GM12892 (cell line): ENCODE data around the gene ST8SIA5.

Source experiments
- DNase-seq: peaks from one replicate; pipeline ENCODE4 v3.0.0; 2011; ENCODE audit not compliant: insufficient read length
- FAIRE-seq: peaks from 2 replicates; lab custom pipeline; 2011; peaks lifted over from hg19 to GRCh38; lab: Jason Lieb, UNC
- POLR2A ChIP-seq: IDR thresholded peaks from 2 replicates; pipeline ENCODE4 v1.6.1; 2011; ENCODE audit warnings: low read depth, low read length, control low read depth
- POLR2AphosphoS5 ChIP-seq: IDR thresholded peaks from 2 replicates; pipeline ENCODE4 v1.6.1; 2011; ENCODE audit warnings: low read depth, low read length, control low read depth
- TAF1 ChIP-seq: IDR thresholded peaks from 2 replicates; pipeline ENCODE4 v1.6.1; 2011; ENCODE audit warnings: low read depth, mild to moderate bottlenecking, control low read depth, low read length, borderline replicate concordance

ST8SIA5 gene

DNA sequence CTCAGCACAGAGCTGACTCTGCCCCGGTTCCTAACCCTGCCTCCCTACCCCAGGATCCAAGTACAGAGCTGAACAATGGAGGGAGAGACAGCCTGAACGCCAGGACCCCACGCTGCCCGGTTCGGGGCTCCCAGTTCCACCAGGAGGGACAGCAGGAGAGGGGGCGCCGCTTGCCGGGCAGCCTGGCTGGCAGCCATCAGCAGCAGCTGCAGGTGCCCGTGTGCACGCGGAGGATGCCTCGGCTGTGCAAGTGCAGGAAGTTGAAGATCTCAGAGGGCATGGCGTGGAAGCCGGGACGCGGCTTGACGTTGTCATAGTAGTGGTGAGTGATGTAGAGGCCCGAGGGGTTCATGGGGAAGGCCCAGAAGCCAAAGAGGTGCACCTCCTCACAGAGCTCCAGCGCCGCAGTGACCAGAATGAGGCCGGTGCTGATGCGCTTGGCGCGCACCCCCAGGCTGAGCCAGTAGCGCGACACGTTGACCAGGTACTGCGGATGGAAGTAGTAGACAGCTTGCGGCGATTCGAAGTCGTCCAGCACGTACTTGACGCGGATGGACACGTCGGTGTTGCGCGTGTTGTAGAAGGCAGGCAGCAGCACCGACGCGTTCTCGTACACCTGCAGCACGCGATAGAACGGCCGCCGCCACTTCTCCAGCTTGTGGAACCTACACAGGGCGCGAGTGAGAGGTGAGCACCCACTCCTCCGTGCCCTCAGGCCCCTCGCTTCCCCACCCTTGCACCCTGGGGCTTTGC lies 76.8 kb downstream of the ST8SIA5 start:
- DNase-seq (no peak), FAIRE-seq (no peak)
- TF ChIP-seq TAF1 (no peak), POLR2AphosphoS5 (no peak), POLR2A (no peak)

DNA sequence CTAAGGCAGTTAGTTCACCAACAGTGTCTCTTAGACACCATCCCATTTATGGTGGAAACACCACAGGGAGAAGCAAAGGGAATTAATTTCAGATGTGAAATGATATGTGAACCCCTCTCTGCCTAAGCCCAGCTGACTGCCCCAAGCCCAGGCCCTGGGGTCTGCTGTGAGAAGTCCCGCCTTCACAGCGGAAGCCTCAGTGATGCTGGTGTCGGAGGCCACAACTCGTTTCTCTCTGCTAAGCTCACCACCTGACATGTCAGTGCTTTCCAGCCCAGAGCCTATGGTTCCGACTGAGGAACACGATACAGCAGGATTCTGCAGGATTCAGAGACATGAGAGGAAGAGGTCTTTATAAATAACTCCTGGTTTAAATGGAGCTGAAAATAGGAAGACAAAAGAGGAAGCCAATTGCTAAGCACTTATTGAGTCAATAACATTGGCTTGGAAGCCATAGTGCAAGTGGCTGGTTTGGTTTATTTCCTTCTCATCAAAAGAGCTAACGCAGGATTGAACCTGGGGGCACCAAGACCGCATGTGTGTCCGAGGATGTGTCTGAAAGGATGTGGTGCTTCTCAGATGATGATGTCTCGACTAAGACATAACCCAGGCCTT lies 78.0 kb downstream of the ST8SIA5 start:
- FAIRE-seq (no peak), DNase-seq (no peak)
- TF ChIP-seq POLR2AphosphoS5 (no peak), POLR2A (no peak), TAF1 (no peak)

DNA sequence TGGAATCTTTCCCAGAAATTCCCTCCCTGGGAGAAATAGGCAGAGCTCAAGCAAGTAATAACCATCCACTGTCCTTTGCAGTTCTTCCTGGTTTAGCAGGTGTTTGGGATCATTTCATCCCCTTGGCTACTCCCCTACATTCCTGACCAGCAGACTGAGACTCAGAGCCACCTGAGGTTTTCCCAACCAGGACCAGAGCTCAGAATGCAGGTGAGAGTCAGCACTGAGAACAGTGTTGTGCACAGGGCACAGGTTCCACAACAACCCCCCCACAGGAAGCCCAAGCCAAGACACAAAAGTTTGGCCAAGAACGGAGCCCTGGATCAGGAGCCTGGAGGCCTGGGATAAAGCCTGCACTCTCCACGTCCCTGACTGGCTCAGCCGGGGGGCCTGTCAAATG lies 78.8 kb downstream of the ST8SIA5 start:
- FAIRE-seq (no peak), DNase-seq (no peak)
- no peak for TF ChIP-seq POLR2A
- TF ChIP-seq TAF1: no peak
- no peak for TF ChIP-seq POLR2AphosphoS5

DNA sequence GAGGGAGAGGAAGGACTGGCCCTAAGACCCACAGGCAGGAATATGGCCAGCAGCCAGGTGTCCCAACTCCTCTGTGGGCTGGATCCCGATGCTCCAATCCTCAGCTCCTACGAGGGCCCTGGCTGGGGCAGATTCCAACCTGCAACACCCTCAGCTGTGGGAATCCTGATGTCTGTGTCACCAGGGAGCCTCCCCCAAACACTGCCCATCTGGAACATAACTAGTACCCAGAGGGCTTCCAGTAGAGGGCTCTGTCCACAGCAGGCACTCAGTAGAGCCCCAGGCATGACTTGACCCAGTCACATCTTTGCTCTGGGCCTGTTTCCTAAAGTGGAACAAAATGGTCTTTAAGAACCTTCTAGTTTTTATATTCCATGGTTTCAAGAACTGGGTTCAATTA lies 79.2 kb downstream of the ST8SIA5 start:
- FAIRE-seq (no peak), DNase-seq (no peak)
- TF ChIP-seq POLR2A (no peak), POLR2AphosphoS5 (no peak), TAF1 (no peak)

DNA sequence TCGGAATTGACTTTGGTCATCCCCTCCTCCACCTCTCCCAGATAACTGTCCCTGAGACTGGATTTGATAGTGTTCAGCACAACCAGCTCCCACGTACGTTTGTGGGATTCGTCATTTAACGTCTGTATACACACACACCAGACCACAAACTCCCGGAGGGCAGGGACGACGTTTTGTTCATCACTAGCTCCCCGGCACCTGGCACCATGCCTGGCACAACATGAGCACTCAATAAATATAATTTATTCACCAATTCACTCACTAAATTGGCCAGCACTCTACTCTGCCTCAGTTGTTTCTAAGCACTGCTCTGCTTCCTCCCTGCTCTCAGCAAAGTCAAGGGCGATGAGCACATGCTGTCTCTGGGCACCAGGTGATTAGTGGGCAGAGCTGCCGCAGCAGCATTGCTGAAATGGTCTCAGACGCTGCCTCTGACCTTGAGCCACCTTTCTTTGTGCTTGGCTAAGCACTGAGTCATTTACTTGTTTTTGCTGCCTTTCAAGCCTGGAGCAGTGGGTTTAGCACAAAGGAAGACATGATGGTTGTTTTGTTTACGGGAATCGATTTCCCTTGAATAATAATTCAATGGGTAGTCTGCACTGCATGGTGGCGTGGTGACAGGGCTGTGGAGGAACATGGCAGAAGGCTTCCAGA lies 80.5 kb downstream of the ST8SIA5 start:
- no peak for TF ChIP-seq POLR2A
- DNase-seq (no peak), FAIRE-seq (no peak)

DNA sequence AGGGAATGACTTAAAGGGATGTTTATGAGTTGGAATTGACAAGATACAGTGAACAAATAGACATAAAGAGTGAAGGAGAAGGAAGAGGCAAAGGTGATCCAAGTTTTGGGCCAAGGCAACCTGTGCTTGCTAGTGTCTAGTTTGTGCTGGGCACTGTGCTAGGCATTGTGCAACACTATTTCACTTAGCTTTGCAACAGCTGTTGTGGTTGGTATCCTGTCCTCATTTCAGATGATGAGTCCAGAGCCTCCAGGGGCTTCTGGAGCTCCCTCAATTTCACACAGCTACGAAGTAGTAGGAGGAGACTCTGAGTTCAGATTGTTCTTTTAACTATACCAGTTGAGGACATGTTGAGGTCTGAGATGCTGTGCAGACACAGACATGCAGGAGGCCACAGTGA lies 81.7 kb downstream of the ST8SIA5 start:
- DNase-seq (no peak), FAIRE-seq (no peak)
- TF ChIP-seq POLR2AphosphoS5 (no peak), POLR2A (no peak), TAF1 (no peak)

DNA sequence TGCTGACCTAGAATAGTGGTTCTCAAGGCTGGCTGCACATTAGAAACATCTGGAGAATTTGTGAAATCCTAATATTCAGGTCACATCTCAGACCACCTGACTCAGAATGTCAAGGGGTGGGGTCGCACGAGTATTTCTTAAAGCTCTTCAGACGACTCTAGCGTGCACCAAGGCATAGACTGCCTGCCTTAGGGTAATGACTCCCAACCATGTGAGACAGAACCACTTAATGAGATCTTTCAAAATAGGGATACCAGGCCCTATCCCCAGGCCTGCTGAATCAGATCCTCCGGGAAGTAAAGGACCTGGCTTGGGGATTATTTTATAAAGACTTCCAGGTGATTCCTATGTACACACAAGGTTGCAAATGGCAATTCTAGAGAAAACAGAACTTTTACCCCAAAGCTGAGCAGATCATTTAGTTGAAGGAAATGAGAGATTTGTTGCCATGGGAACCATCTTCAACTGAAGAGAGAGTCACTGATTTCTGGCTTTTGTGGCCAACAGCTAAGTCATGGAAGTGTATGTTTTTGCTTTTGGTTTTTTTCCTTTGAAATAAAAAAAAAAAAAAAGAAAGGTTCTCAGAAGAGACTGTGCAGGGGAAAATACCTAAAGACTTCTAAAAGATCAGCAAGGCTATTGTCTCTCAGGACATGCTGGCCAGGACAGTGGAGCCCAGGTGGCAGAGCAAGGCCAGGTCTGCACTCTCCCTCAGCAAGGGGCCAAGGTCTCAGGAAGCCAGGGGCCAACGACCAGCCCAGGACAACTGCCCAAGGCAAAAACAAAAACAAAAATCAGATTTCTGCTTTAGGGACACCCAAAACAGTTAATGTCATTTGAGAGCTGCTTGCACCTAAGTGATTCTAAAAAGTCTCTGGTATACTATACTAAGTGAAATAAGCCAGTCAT lies 84.5 kb downstream of the ST8SIA5 start:
- DNase-seq (no peak), FAIRE-seq (no peak)
- TF ChIP-seq POLR2AphosphoS5: no peak
- TF ChIP-seq TAF1: no peak
- TF ChIP-seq POLR2A: no peak

DNA sequence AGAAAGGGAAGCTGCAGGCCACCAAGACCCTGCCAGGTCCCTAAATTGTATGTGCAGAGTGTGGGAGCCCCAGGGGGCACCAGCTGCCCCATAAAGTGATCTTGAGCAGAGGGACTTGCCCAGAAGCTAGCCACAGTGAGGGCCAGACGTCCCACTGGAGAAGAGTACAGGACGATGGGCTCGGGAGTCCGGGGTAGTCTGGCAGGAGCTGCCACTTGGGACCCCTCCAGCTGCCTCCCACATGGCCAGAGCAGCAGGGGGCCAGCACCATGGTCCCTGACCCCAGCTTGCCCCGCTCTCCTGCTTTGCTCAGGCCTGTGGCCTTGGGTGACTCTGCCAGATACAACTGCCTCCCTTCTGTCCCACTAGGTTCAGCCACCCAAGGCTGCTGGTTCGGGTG lies 88.2 kb downstream of the ST8SIA5 start:
- FAIRE-seq: no peak
- TF ChIP-seq POLR2AphosphoS5 (no peak), TAF1 (no peak), POLR2A (no peak)

DNA sequence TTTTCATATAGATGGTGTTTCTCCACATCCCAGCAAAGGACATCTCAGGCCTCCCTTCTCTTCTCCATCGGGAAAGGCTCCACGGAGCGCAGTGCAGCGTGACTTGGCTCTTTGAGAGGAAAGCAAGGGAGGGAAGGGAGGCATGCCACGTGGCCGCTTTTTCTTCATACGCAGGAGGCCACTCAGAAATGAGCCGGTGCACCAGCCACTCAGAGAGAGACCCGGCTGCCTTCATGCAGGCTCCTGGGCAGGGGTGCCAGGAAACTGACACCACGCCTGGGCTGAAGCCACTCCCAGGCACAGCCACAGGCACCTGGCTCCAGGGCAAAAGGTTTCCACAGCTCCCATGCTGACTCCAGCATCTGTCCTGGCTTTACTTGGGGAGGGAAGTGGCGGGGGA lies 88.7 kb downstream of the ST8SIA5 start:
- TF ChIP-seq TAF1: no peak
- no peak for TF ChIP-seq POLR2AphosphoS5
- no peak for TF ChIP-seq POLR2A
- FAIRE-seq (no peak), DNase-seq (no peak)

More for the DNA sequence above, 88.2 kb downstream of the ST8SIA5 start:
- no peak for DNase-seq

DNA sequence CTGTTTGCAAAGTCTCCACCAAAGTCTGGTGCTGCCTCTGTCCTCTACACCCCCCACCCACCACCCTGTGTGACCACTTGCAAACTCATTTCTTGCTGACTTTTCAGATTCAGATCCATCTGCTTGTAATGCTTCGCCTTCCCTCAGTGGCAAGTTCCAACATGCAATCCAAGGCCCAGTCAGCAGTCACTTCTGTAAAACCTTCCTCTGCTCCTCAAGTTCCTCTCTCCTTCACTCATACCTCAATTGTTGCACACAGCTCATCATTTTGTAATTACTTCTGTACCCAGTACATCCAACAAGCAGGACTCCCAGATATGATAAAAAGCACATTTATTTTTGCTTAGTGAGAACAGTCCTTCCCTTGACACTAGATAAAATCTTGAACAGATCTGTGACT lies 93.3 kb downstream of the ST8SIA5 start:
- FAIRE-seq (no peak), DNase-seq (no peak)
- no peak for TF ChIP-seq POLR2A
- no peak for TF ChIP-seq POLR2AphosphoS5
- no peak for TF ChIP-seq TAF1

DNA sequence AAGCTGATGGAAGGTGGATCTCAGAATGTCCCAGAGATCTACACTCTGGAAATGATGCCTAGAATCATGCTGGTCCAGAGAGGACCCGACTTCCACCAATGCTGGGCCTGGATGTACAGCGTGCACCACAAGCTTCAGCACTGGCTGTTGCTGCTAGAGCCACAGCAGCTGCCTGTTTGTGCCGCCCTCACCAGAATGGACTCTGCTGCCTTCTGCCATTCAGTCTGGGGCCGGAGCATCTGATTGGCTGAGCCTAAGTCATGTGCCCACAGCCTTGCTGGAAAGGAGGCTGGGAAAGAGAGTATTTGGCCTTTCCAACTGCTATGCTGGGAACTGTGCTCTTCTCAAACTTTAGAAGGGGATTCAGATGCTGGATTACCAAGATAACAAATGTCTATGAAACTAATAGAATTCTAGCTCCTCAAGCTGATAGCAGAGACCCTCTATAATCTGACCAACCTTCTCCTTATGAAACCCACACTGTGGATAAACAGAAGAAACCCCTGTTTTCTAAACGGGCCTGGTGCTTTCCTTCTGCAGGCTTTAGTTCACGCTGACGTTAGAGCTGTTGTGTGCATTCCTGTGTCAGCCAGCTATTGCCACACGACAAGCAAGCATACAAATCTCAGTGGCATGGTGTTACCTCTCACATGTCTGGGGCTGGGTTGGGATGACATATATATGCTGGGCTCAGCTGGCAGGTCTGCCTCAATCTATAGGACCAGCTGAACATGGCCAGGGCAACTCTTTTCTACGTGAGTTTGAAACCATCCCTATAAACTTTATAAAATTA lies 95.7 kb downstream of the ST8SIA5 start:
- no peak for FAIRE-seq
- no peak for DNase-seq
- no peak for TF ChIP-seq POLR2AphosphoS5
- no peak for TF ChIP-seq POLR2A
- no peak for TF ChIP-seq TAF1
